ENCODE measurements around the gene THEMIS.

- TF ChIP-seq SPI1 (IDR thresholded peaks at IDR 0.05; ENCODE audit: low read depth, low read length): no peak
- no peak for TF ChIP-seq TAF1 (IDR thresholded peaks at IDR 0.05; ENCODE audit: low read depth, low read length)
- no peak for TF ChIP-seq POLR2AphosphoS5 (IDR thresholded peaks at IDR 0.05; ENCODE audit: low read depth, low read length)
- no peak for TF ChIP-seq POLR2A (IDR thresholded peaks at IDR 0.05; ENCODE audit: low read depth, low read length)
- TF ChIP-seq PAX5 (IDR thresholded peaks at IDR 0.05; ENCODE audit: insufficient read depth, low read length, severe bottlenecking): no peak
Observed at GRCh38 chr6:127845242-127845641, 55.6 kb downstream of the THEMIS start.

Data from GM12891 (cell line).